Neural cell (in vitro differentiated cells): ENCODE measurements around the gene KIAA2012.

ENCODE experiments used
- EP300 ChIP-seq: fragments of 450-650 bp; conservative IDR thresholded peaks from 2 replicates; pipeline ENCODE4 v1.6.1; 2014; ENCODE audit warnings: antibody characterized with exemption, mild to moderate bottlenecking, moderate library complexity; ENCODE audit not compliant: poor library complexity, severe bottlenecking
- EZH2 ChIP-seq: fragments of 200-600, 300-800 bp; shearing (Covaris generic), sonication (generic); IDR thresholded peaks from 2 replicates; pipeline ENCODE4 v1.6.1; 2014; ENCODE audit warnings: antibody characterized with exemption, low read length, borderline replicate concordance, mild to moderate bottlenecking; ENCODE audit not compliant: insufficient read depth, poor library complexity, severe bottlenecking
- MXI1 ChIP-seq: fragments of 450-650 bp; conservative IDR thresholded peaks from 2 replicates; pipeline ENCODE4 v1.6.1; 2014; ENCODE audit warnings: antibody characterized with exemption, mild to moderate bottlenecking; ENCODE audit not compliant: poor library complexity, severe bottlenecking
- POLR2AphosphoS5 ChIP-seq: IDR thresholded peaks from 2 replicates; pipeline ENCODE4 v1.6.1; 2012
- RAD21 ChIP-seq: fragments of 450-650 bp; conservative IDR thresholded peaks from 2 replicates; pipeline ENCODE4 v1.6.1; 2014; ENCODE audit warnings: antibody characterized with exemption, mild to moderate bottlenecking, moderate library complexity
- SMC3 ChIP-seq: fragments of 450-650 bp; conservative IDR thresholded peaks from 2 replicates; pipeline ENCODE4 v1.6.1; 2014; ENCODE audit warnings: antibody characterized with exemption, mild to moderate bottlenecking, moderate library complexity; ENCODE audit not compliant: poor library complexity
- TAF1 ChIP-seq: IDR thresholded peaks from 2 replicates; pipeline ENCODE4 v1.6.1; 2012; ENCODE audit warnings: low read depth
- TF ChIP-seq, protein P1 (sequence below): fragments of 450-650 bp; IDR thresholded peaks from 2 replicates; pipeline ENCODE4 v1.5.1; 2014; ENCODE audit warnings: antibody characterized with exemption, mild to moderate bottlenecking, moderate library complexity; ENCODE audit not compliant: poor library complexity, severe bottlenecking
- TF ChIP-seq, protein P2 (sequence below): IDR thresholded peaks from 2 replicates; pipeline ENCODE4 v1.6.1; 2012; ENCODE audit warnings: borderline replicate concordance

- TF ChIP-seq, protein P1, sequence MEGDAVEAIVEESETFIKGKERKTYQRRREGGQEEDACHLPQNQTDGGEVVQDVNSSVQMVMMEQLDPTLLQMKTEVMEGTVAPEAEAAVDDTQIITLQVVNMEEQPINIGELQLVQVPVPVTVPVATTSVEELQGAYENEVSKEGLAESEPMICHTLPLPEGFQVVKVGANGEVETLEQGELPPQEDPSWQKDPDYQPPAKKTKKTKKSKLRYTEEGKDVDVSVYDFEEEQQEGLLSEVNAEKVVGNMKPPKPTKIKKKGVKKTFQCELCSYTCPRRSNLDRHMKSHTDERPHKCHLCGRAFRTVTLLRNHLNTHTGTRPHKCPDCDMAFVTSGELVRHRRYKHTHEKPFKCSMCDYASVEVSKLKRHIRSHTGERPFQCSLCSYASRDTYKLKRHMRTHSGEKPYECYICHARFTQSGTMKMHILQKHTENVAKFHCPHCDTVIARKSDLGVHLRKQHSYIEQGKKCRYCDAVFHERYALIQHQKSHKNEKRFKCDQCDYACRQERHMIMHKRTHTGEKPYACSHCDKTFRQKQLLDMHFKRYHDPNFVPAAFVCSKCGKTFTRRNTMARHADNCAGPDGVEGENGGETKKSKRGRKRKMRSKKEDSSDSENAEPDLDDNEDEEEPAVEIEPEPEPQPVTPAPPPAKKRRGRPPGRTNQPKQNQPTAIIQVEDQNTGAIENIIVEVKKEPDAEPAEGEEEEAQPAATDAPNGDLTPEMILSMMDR: no peak
- TF ChIP-seq POLR2AphosphoS5 (no peak), TAF1 (no peak), SMC3 (no peak), RAD21 (no peak), EZH2 (no peak), MXI1 (no peak), EP300 (no peak)
- TF ChIP-seq, protein P2, sequence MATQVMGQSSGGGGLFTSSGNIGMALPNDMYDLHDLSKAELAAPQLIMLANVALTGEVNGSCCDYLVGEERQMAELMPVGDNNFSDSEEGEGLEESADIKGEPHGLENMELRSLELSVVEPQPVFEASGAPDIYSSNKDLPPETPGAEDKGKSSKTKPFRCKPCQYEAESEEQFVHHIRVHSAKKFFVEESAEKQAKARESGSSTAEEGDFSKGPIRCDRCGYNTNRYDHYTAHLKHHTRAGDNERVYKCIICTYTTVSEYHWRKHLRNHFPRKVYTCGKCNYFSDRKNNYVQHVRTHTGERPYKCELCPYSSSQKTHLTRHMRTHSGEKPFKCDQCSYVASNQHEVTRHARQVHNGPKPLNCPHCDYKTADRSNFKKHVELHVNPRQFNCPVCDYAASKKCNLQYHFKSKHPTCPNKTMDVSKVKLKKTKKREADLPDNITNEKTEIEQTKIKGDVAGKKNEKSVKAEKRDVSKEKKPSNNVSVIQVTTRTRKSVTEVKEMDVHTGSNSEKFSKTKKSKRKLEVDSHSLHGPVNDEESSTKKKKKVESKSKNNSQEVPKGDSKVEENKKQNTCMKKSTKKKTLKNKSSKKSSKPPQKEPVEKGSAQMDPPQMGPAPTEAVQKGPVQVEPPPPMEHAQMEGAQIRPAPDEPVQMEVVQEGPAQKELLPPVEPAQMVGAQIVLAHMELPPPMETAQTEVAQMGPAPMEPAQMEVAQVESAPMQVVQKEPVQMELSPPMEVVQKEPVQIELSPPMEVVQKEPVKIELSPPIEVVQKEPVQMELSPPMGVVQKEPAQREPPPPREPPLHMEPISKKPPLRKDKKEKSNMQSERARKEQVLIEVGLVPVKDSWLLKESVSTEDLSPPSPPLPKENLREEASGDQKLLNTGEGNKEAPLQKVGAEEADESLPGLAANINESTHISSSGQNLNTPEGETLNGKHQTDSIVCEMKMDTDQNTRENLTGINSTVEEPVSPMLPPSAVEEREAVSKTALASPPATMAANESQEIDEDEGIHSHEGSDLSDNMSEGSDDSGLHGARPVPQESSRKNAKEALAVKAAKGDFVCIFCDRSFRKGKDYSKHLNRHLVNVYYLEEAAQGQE: no peak
Observed at GRCh38 chr2:202124286-202124685, 51.2 kb downstream of the KIAA2012 start.
